Kasumi-1 (cell line): ENCODE results near the gene ZDHHC5.

ENCODE experiments used
- DNase-seq, 2 experiments: peaks; one replicate each; lab custom pipeline; 2025; lab: John Stamatoyannopoulos, UW

ZDHHC5 gene

GRCh38 chr11:57667736-57668433, at the start of gene ZDHHC5:
Gene ZDHHC5 (plus strand): TSS chr11:57668114. CDS start chr11:57673091, 4,977 bp downstream.
- DNase-seq, result peak; percentile 98

GRCh38 chr11:57618438-57618837, 49.5 kb upstream of the ZDHHC5 start:
- DNase-seq, result no peak

- peak in 1 of 2 experiments; percentile 27 for DNase-seq
Measured at GRCh38 chr11:57619331-57619730, 48.6 kb upstream of the ZDHHC5 start.

GRCh38 chr11:57620467-57620866, 47.4 kb upstream of the ZDHHC5 start:
- no peak for DNase-seq

- DNase-seq, result no peak
Measured at GRCh38 chr11:57622263-57622662, 45.7 kb upstream of the ZDHHC5 start.

- DNase-seq, result no peak
Measured at GRCh38 chr11:57624864-57625263, 43.0 kb upstream of the ZDHHC5 start.

GRCh38 chr11:57626895-57627294, 41.0 kb upstream of the ZDHHC5 start:
- DNase-seq, result no peak

- DNase-seq, result no peak
Measured at GRCh38 chr11:57630171-57630570, 37.7 kb upstream of the ZDHHC5 start.

GRCh38 chr11:57632116-57632515, 35.8 kb upstream of the ZDHHC5 start:
- DNase-seq, result no peak

GRCh38 chr11:57633394-57634070, 34.4 kb upstream of the ZDHHC5 start:
- no peak for DNase-seq

- no peak for DNase-seq
Measured at GRCh38 chr11:57634311-57634710, 33.6 kb upstream of the ZDHHC5 start.

- DNase-seq, result no peak
Measured at GRCh38 chr11:57635246-57635645, 32.7 kb upstream of the ZDHHC5 start.

- DNase-seq, result no peak
Measured at GRCh38 chr11:57637626-57638004, 30.3 kb upstream of the ZDHHC5 start.

GRCh38 chr11:57638005-57638781, 29.7 kb upstream of the ZDHHC5 start:
- peak; percentile 88 to 90 for DNase-seq

- no peak for DNase-seq
Measured at GRCh38 chr11:57638811-57639320, 29.0 kb upstream of the ZDHHC5 start.

- peak; percentile 90 to 93 for DNase-seq
Measured at GRCh38 chr11:57639321-57640067, 28.4 kb upstream of the ZDHHC5 start.

GRCh38 chr11:57640068-57640800, 27.7 kb upstream of the ZDHHC5 start:
- no peak for DNase-seq

- DNase-seq, result peak; percentile 55 to 76
Measured at GRCh38 chr11:57641011-57641807, 26.7 kb upstream of the ZDHHC5 start.

GRCh38 chr11:57643802-57644201, 24.1 kb upstream of the ZDHHC5 start:
- no peak for DNase-seq
